Natural killer cell (primary cell): ENCODE results near the gene RUNX1. TPM values are rescaled to one million over a fixed set of nuclear protein-coding genes. Genes with fewer than 3 reads are reported as not detected.

Experiments
- ATAC-seq, 3 donors: fragments of 150-1000 bp in 2 of 3; fragments of 200-7000 bp in 1 of 3; cut with Tn5 transposase; 1 replicate in 1 of 3; 2 replicates in 2 of 3; pipeline ENCODE4 v1.10.0; 2021; ENCODE audit warnings: mild to moderate bottlenecking in 2 of 3, moderate library complexity in 2 of 3
- DNase-seq, 2 donors: peaks; one replicate each; pipeline versions ENCODE4 v3.0.0 to v3.0.0-alpha.2; 2013 to 2021; ENCODE audit warnings: mixed read lengths in 1 of 2
- H3K27ac ChIP-seq: one replicate; pipeline ENCODE4 v1.5.1; 2013; ENCODE audit warnings: mild to moderate bottlenecking, low read length
- H3K27me3 ChIP-seq: one replicate; pipeline ENCODE4 v1.6.1; 2013; ENCODE audit warnings: low read length; ENCODE audit not compliant: control insufficient read depth, insufficient read depth
- H3K36me3 ChIP-seq: one replicate; pipeline ENCODE4 v1.6.1; 2013; ENCODE audit warnings: low read length; ENCODE audit not compliant: control insufficient read depth, insufficient read depth
- H3K4me1 ChIP-seq: one replicate; pipeline ENCODE4 v1.6.1; 2013; ENCODE audit warnings: low read length; ENCODE audit not compliant: control insufficient read depth, insufficient read depth
- H3K4me3 ChIP-seq: one replicate; pipeline ENCODE4 v1.5.1; 2013; ENCODE audit warnings: low read length
- H3K9me3 ChIP-seq: one replicate; pipeline ENCODE4 v1.6.1; 2013; ENCODE audit warnings: low read length; ENCODE audit not compliant: control insufficient read depth, insufficient read depth
- H3K27ac Mint-ChIP-seq, 2 donors: one replicate each; pipeline ENCODE4 v1.8.0; 2022; ENCODE audit warnings: mild to moderate bottlenecking in 2 of 2, mixed read lengths in 2 of 2, moderate library complexity in 1 of 2
- H3K27me3 Mint-ChIP-seq, 2 donors: one replicate each; pipeline ENCODE4 v1.8.0; 2022; ENCODE audit warnings: low read depth in 2 of 2, mixed read lengths in 2 of 2
- H3K36me3 Mint-ChIP-seq: one replicate; pipeline ENCODE4 v1.8.0; 2022; ENCODE audit warnings: mixed read lengths
- H3K4me1 Mint-ChIP-seq, 2 donors: one replicate each; pipeline ENCODE4 v1.8.0; 2022; ENCODE audit warnings: mixed read lengths in 2 of 2
- H3K4me3 Mint-ChIP-seq: one replicate; pipeline ENCODE4 v1.8.0; 2022; ENCODE audit warnings: mild to moderate bottlenecking, moderate library complexity, mixed read lengths
- H3K9me3 Mint-ChIP-seq, 2 donors: one replicate each; pipeline ENCODE4 v1.8.0; 2022; ENCODE audit warnings: mixed read lengths in 2 of 2
- WGBS: methylation state at CpG from one replicate; pipeline ENCODE4 v1.1.7; 2013; ENCODE audit warnings: missing lambda C conversion rate; ENCODE audit not compliant: insufficient coverage; 5-methylcytosine and 5-hydroxymethylcytosine counted together
- intact Hi-C: fragments of 100-400 bp; cut with micrococcal nuclease; formaldehyde crosslinking; loops from one replicate; pipeline ENCODE4 v1.14.2; 2022
- total RNA-seq, 4 donors: library from RNA; stranded (reverse); fragments of 120-200 nt in 1 of 4; gene quantifications; one replicate each; pipeline versions ENCODE4 v1.2.3 to v1.2.4, GENCODE V29; 2013 to 2022
- TF ChIP-seq, protein P1 (sequence below): fragments of 200-600 bp; IDR thresholded peaks from one replicate; pipeline ENCODE4 v1.8.0; 2022; ENCODE audit warnings: antibody characterized with exemption

The RUNX1 gene
- total RNA-seq, 3 donors from 2014 or later (not counting 1 experiment from before 2014, with no cell fraction given), result 62.1 to 171 (median 98.2) TPM

DNA sequence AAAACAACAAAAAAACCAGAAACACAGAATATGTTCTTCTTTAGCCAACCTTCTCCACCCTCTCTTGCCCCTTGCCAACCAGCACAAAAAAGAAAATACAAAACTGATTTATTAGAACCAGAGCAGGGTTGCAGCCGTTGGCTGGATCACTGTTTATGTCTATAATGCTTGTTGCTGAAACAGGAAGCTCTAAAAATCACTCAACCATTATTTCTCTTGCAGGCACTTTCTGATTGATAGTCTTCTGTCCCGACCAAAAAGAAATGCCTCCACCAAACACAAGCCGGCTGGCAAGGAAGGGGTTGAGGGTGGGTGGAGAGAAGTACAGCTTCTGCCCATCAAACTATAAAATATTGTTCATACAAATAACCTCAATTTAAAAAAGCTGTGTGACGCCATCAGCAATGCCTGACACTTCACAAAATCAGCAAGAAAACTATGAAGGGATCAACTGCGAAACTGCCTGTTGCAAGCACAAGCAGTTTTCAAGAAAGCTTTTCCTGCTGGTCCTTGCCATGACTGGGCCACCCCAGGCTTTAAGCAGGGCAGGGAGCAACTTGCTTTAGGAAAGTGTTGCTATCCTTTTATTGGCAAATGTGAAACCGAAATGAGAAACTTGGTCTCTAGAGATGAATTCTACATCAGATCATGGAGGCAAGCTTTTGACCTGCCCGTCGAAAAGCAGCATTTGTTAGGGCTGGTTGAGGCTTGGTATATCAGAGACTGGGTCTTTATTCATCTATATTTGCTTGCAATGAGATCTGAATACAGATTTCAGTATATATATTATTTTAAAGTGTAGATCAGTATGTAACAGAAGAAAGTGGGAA, 174.2 kb downstream of the RUNX1 start:
- Mint-ChIP-seq H3K4me1 (peaks cover 15 to 19% of the 10 kb centered on the region in 2 donors), H3K27me3 (no peaks in the 10 kb centered on the region), H3K4me3 (no peak overlapping the region), H3K36me3 (peaks cover 16% of the 10 kb centered on the region), H3K9me3 (no peaks in the 10 kb centered on the region), H3K27ac (no peak overlapping the region)
- 80% methylated on average over 6 of the region's 8 CpGs for WGBS
- intact Hi-C loops, result no loop called here
- ATAC-seq, result no peak
- H3K9me3 ChIP-seq, result no peaks in the 10 kb centered on the region
- peaks cover 47% of the 10 kb centered on the region for H3K36me3 ChIP-seq
- TF ChIP-seq, protein P1, sequence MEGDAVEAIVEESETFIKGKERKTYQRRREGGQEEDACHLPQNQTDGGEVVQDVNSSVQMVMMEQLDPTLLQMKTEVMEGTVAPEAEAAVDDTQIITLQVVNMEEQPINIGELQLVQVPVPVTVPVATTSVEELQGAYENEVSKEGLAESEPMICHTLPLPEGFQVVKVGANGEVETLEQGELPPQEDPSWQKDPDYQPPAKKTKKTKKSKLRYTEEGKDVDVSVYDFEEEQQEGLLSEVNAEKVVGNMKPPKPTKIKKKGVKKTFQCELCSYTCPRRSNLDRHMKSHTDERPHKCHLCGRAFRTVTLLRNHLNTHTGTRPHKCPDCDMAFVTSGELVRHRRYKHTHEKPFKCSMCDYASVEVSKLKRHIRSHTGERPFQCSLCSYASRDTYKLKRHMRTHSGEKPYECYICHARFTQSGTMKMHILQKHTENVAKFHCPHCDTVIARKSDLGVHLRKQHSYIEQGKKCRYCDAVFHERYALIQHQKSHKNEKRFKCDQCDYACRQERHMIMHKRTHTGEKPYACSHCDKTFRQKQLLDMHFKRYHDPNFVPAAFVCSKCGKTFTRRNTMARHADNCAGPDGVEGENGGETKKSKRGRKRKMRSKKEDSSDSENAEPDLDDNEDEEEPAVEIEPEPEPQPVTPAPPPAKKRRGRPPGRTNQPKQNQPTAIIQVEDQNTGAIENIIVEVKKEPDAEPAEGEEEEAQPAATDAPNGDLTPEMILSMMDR, result no peak
- no peak for DNase-seq
- H3K27me3 ChIP-seq, result no peaks in the 10 kb centered on the region
- H3K27ac ChIP-seq, result no peak overlapping the region
- H3K4me3 ChIP-seq, result no peak overlapping the region
- H3K4me1 ChIP-seq, result no peaks in the 10 kb centered on the region

DNA sequence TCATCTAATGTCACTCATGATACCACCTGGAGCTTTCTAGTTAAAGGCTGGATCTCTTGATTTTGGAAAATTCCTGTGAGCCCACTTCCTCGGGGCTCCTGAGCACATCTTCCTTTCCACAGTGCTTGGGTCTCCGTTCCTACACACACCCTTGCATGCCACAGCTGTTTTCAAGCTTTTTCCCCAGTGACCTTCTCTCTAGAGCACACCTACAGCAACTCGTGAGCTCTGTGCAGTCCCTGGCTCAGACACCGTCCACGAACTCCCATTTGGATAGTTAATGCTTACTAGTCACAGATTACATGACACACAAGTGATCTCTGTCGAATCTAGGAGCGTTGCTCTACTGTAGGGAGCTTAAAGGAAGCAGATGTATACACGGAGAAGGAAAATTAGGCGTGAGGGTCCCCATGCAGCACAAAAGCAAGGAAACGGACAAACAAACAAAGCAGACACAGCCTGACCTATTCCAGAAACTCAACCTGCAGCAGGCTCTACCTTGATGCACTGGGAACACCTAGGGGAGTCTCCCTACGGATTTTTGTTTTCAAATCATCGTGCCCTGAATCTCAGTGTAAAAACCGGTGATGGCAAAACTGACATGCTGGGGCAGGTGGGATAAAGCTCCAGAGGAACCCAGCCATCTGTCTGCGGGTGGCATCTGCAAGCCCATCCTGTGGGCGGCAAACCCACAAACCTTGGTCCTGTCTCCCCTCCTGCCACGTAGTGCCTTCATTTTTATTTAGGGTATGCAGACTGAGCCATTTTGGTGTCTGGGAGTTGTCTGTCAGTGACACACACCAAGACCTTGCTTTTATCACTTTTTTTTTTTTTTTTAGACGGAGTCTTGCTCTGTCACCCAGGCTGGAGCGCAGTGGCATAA, 177.8 kb downstream of the RUNX1 start:
- Mint-ChIP-seq H3K27me3 (no peaks in the 10 kb centered on the region), H3K4me3 (no peak overlapping the region), H3K9me3 (no peaks in the 10 kb centered on the region), H3K27ac (no peak overlapping the region), H3K36me3 (peaks cover 14% of the 10 kb centered on the region), H3K4me1 (peaks cover 22 to 25% of the 10 kb centered on the region in 2 donors)
- Histone ChIP-seq H3K36me3 (peaks cover 51% of the 10 kb centered on the region), H3K27ac (no peak overlapping the region), H3K4me3 (no peak overlapping the region), H3K9me3 (no peaks in the 10 kb centered on the region), H3K27me3 (no peaks in the 10 kb centered on the region), H3K4me1 (no peaks in the 10 kb centered on the region)
- WGBS, result 94% methylated on average over 18 of the region's 18 CpGs
- ATAC-seq (no peak), DNase-seq (no peak)
- intact Hi-C loops, result no loop called here
- TF ChIP-seq, protein P1, result no peak

DNA sequence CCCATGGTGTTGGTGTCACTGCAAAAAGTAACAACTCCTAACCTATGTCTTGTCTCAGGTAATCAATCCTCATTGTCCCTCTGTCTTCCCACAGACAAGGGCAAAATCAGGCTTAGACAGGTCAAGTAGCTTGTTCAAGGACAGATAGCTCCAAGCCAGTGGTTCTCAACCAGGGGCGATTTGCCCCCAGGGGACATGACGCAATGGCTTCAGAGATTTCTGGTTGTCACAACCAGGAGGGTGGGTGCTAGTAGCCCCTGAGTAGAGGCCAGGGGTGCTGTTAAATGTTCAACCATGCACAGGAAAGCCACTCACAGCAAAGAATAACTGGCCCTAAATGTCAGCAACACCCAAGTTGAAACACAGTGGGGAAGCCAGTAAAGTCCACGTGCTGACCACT, 178.9 kb downstream of the RUNX1 start:
- TF ChIP-seq, protein P1, result no peak
- intact Hi-C loops, result no loop called here
- H3K36me3 ChIP-seq, result peaks cover 45% of the 10 kb centered on the region
- no peaks in the 10 kb centered on the region for H3K9me3 ChIP-seq
- ATAC-seq, result no peak
- Mint-ChIP-seq H3K36me3 (peaks cover 14% of the 10 kb centered on the region), H3K4me3 (no peak overlapping the region), H3K27ac (no peak overlapping the region), H3K9me3 (no peaks in the 10 kb centered on the region), H3K4me1 (peaks cover 32 to 35% of the 10 kb centered on the region in 2 donors), H3K27me3 (no peaks in the 10 kb centered on the region)
- no peak overlapping the region for H3K4me3 ChIP-seq
- H3K4me1 ChIP-seq, result peaks cover 9% of the 10 kb centered on the region
- no peak for DNase-seq
- 97% methylated on average over 3 of the region's 3 CpGs for WGBS
- H3K27me3 ChIP-seq, result no peaks in the 10 kb centered on the region
- H3K27ac ChIP-seq, result no peak overlapping the region
